Measurements from ENCODE around the gene TCP1.

- TF ChIP-seq CTCF (IDR thresholded peaks at IDR 0.05; ENCODE audit: extremely low read depth in 1 of 2, insufficient read depth in 1 of 2, low read depth in 1 of 2, low read length in 2 of 2) (no peak), JUN (IDR thresholded peaks at IDR 0.05; ENCODE audit: borderline replicate concordance, insufficient read depth, insufficient read length, low read depth) (no peak), POLR2A (IDR thresholded peaks at IDR 0.05; ENCODE audit: low read depth, low read length) (no peak), POLR2AphosphoS5 (IDR thresholded peaks at IDR 0.05; ENCODE audit: insufficient read depth, low read depth, low read length) (no peak), EZH2 (IDR thresholded peaks at IDR 0.05; ENCODE audit: borderline replicate concordance, low read depth, low read length, severe bottlenecking) (no peak), MAX (IDR thresholded peaks at IDR 0.05; ENCODE audit: insufficient read depth, insufficient read length) (no peak), FOS (IDR thresholded peaks at IDR 0.05; ENCODE audit: borderline replicate concordance, insufficient read depth, low read length) (no peak)
Observed at GRCh38 chr6:159826968-159827647, 37.7 kb upstream of the TCP1 start.
